Neural cell (in vitro differentiated cells): Measurements from ENCODE around the gene NDUFA12. TPM values are rescaled to one million over a fixed set of nuclear protein-coding genes. Genes with fewer than 3 reads are reported as not detected.
"Not testable (repeated sequence)": the region's sequence is repeated elsewhere in the genome, so short reads cannot be mapped to it uniquely, and the experiment has no call there.

Source experiments
- H2AFZ ChIP-seq: fragments of 200-600, 300-800 bp; sonication (generic), shearing (Covaris generic); 2 replicates; pipeline ENCODE4 v1.6.0; 2014; ENCODE audit warnings: low read depth, mild to moderate bottlenecking, antibody characterized with exemption, low read length, moderate library complexity
- H3F3A ChIP-seq: fragments of 200-600 bp; shearing (Covaris generic); 2 replicates; pipeline ENCODE4 v1.6.1; 2016; ENCODE audit warnings: mild to moderate bottlenecking, moderate library complexity, mixed read lengths, antibody characterized with exemption, low read length; ENCODE audit not compliant: insufficient read depth, poor library complexity, severe bottlenecking
- H3K27ac ChIP-seq: fragments of 200-600, 300-800 bp; sonication (generic), shearing (Covaris generic); 2 replicates; pipeline ENCODE4 v1.5.1; 2014; ENCODE audit warnings: mild to moderate bottlenecking, low read length, moderate library complexity
- H3K27me3 ChIP-seq: fragments of 300-800, 200-600 bp; sonication (generic), shearing (Covaris generic); 2 replicates; pipeline ENCODE4 v1.6.0; 2014; ENCODE audit warnings: mild to moderate bottlenecking, low read depth, low read length, moderate library complexity; ENCODE audit not compliant: insufficient read depth
- H3K36me3 ChIP-seq: fragments of 300-800, 200-600 bp; sonication (generic), shearing (Covaris generic); 2 replicates; pipeline ENCODE4 v1.5.1; 2014; ENCODE audit warnings: mild to moderate bottlenecking, antibody characterized with exemption, low read length, moderate library complexity; ENCODE audit not compliant: insufficient read depth
- H3K4me2 ChIP-seq: fragments of 300-800, 200-600 bp; sonication (generic), shearing (Covaris generic); 2 replicates; pipeline ENCODE4 v1.6.0; 2014; ENCODE audit warnings: mild to moderate bottlenecking, low read length
- H3K4me3 ChIP-seq: fragments of 300-800, 200-600 bp; sonication (generic), shearing (Covaris generic); 2 replicates; pipeline ENCODE4 v1.5.1; 2014; ENCODE audit warnings: mild to moderate bottlenecking, low read length, moderate library complexity
- H3K79me2 ChIP-seq: fragments of 200-600 bp; shearing (Covaris generic); replicated peaks from 2 replicates; pipeline ENCODE4 v1.6.0; 2014; ENCODE audit warnings: mild to moderate bottlenecking, low read length, moderate library complexity; ENCODE audit not compliant: insufficient read depth
- H3K9ac ChIP-seq: fragments of 300-800, 200-600 bp; sonication (generic), shearing (Covaris generic); 2 replicates; pipeline ENCODE4 v1.6.1; 2016; ENCODE audit warnings: mild to moderate bottlenecking, low read length, mixed read lengths
- H3K9me2 ChIP-seq: fragments of 200-600 bp; shearing (Covaris generic); 2 replicates; pipeline ENCODE4 v1.6.1; 2016; ENCODE audit warnings: mild to moderate bottlenecking, low read length, mixed read lengths; ENCODE audit not compliant: insufficient read depth
- H3K9me3 ChIP-seq: fragments of 200-600, 300-800 bp; sonication (generic), shearing (Covaris generic); 2 replicates; pipeline ENCODE4 v1.6.1; 2016; ENCODE audit warnings: mild to moderate bottlenecking, mixed run types, low read length, moderate library complexity, mixed read lengths
- H4K20me1 ChIP-seq: fragments of 200-600 bp; shearing (Covaris generic); 2 replicates; pipeline ENCODE4 v1.6.1; 2016; ENCODE audit warnings: mild to moderate bottlenecking, mixed run types; ENCODE audit not compliant: insufficient read depth
- EP300 ChIP-seq: fragments of 450-650 bp; conservative IDR thresholded peaks from 2 replicates; pipeline ENCODE4 v1.6.1; 2014; ENCODE audit warnings: antibody characterized with exemption, mild to moderate bottlenecking, moderate library complexity; ENCODE audit not compliant: poor library complexity, severe bottlenecking
- EZH2 ChIP-seq: fragments of 200-600, 300-800 bp; shearing (Covaris generic), sonication (generic); IDR thresholded peaks from 2 replicates; pipeline ENCODE4 v1.6.1; 2014; ENCODE audit warnings: antibody characterized with exemption, low read length, borderline replicate concordance, mild to moderate bottlenecking; ENCODE audit not compliant: insufficient read depth, poor library complexity, severe bottlenecking
- MXI1 ChIP-seq: fragments of 450-650 bp; conservative IDR thresholded peaks from 2 replicates; pipeline ENCODE4 v1.6.1; 2014; ENCODE audit warnings: antibody characterized with exemption, mild to moderate bottlenecking; ENCODE audit not compliant: poor library complexity, severe bottlenecking
- POLR2AphosphoS5 ChIP-seq: IDR thresholded peaks from 2 replicates; pipeline ENCODE4 v1.6.1; 2012
- RAD21 ChIP-seq: fragments of 450-650 bp; conservative IDR thresholded peaks from 2 replicates; pipeline ENCODE4 v1.6.1; 2014; ENCODE audit warnings: antibody characterized with exemption, mild to moderate bottlenecking, moderate library complexity
- SMC3 ChIP-seq: fragments of 450-650 bp; conservative IDR thresholded peaks from 2 replicates; pipeline ENCODE4 v1.6.1; 2014; ENCODE audit warnings: antibody characterized with exemption, mild to moderate bottlenecking, moderate library complexity; ENCODE audit not compliant: poor library complexity
- TAF1 ChIP-seq: IDR thresholded peaks from 2 replicates; pipeline ENCODE4 v1.6.1; 2012; ENCODE audit warnings: low read depth
- polyA plus RNA-seq: library from polyadenylated mRNA; depleted of rRNA; stranded (reverse); fragments of >200 nt; gene quantifications from 2 replicates; pipeline ENCODE4 v1.2.3, GENCODE V29; 2014
- TF ChIP-seq, protein P1 (sequence below): IDR thresholded peaks from 2 replicates; pipeline ENCODE4 v1.6.1; 2012; ENCODE audit warnings: borderline replicate concordance
- TF ChIP-seq, protein P2 (sequence below): fragments of 450-650 bp; IDR thresholded peaks from 2 replicates; pipeline ENCODE4 v1.5.1; 2014; ENCODE audit warnings: antibody characterized with exemption, mild to moderate bottlenecking, moderate library complexity; ENCODE audit not compliant: poor library complexity, severe bottlenecking

Gene NDUFA12
- polyA plus RNA-seq, 1 donor from 2014 or later = 357 TPM

DNA sequence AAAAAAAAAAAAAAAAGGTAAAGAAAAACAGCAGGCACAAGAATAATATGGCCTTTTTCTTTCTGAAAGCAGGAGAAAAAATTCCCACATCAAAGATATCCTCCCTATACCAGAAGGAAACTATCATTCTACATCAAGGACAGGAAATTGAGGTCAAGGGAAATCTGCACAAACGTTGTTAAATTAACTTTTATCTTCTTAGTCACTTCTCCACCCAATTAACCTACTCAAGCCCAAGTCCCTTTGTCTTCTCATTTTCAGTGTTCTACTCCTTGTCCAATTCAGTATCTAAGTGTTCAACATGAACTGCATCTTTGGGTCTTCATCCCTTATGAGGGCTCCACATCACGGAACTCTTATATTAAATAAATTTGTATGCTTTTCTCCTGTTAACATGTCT is 15.7 kb downstream of the NDUFA12 start:
- TF ChIP-seq EZH2 (no peak), SMC3 (no peak), RAD21 (no peak)
- Histone ChIP-seq H3K4me2 (no peak overlapping the region), H3K9me3 (no peaks in the 10 kb centered on the region), H3K79me2 (no peaks in the 10 kb centered on the region), H3K27me3 (no peaks in the 10 kb centered on the region), H3F3A (no peaks in the 10 kb centered on the region), H3K27ac (no peak overlapping the region), H2AFZ (no peak overlapping the region), H4K20me1 (no peaks in the 10 kb centered on the region), H3K9me2 (no peaks in the 10 kb centered on the region), H3K36me3 (no peaks in the 10 kb centered on the region), H3K4me3 (no peak overlapping the region), H3K9ac (no peak overlapping the region)

DNA sequence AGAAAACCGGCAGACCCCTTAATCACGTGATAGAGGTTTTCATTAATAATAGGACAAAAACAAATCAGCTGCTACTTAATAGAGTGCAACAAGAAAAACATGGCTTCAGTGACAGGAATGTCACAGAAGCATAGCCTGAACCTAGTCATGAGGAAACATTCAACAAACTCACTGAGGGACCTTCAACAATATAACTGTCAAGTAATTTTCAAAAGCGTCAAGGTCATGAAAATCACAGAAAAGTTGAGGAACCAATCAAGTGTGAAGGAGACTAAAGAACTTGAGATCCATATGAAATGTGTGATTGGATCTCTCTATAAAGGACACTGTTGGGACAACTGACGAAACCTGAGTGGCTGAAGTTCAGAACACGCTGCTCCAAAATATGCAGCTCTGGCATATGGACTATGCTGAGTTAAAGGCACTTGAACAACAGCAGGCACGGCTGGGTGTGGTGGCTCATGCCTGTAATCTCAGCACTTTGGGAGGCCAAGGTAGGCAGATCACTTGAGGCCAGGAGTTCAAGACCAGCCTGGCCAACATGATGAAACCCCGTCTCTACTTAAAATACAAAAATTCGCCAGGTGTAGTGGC is 16.3 kb downstream of the NDUFA12 start:
- H3K36me3 ChIP-seq = no peaks in the 10 kb centered on the region
- no peak overlapping the region for H2AFZ ChIP-seq
- no peaks in the 10 kb centered on the region for H3K9me3 ChIP-seq
- no peak for TF ChIP-seq TAF1
- no peak for TF ChIP-seq MXI1
- TF ChIP-seq RAD21 = no peak
- no peaks in the 10 kb centered on the region for H3K9me2 ChIP-seq
- H3F3A ChIP-seq = no peaks in the 10 kb centered on the region
- H3K27me3 ChIP-seq = no peaks in the 10 kb centered on the region
- H3K9ac ChIP-seq = no peak overlapping the region
- no peak overlapping the region for H3K27ac ChIP-seq
- H3K79me2 ChIP-seq = no peaks in the 10 kb centered on the region
- H3K4me3 ChIP-seq = no peak overlapping the region
- no peak overlapping the region for H3K4me2 ChIP-seq
- no peaks in the 10 kb centered on the region for H4K20me1 ChIP-seq

DNA sequence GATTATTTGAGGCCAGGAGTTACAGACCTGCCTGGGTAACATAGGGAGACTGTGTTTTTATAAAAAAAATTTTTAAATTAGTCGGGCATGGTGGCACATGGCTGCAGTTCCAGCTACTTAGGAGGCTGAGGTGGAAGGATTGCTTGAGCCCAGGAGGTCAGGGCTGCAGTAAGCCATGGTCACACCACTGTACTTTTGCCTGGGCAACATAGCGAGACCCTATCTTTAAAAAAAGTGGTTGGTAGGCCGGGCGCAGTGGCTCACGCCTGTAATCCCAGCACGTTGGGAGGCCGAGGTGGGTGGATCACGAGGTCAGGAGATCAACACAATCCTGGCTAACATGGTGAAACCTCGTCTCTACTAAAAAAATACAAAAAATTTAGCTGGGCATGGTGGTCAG is 18.4 kb downstream of the NDUFA12 start:
- H3K36me3 ChIP-seq, H3K27me3 ChIP-seq, H2AFZ ChIP-seq: not testable (repeated sequence)

DNA sequence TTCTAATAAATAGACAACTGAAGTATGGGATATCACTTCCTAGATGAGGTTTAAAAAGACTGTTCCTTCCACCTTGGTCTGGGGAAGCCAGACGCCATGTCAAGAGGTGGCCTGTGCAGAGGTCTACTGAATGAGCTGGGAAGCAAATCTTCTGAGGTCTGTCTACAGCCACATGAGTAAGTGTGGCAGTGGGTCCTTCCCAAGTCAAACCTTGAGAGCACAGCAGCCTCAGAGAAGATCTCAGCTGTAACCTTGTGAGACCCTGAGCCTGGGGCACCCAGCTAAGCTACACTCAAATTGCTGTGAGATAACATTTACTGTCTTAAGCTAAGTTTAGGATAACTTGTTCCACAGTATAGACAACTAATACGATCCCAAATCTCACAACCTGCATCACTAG is 20.2 kb downstream of the NDUFA12 start:
- no peaks in the 10 kb centered on the region for H3F3A ChIP-seq
- no peak overlapping the region for H3K4me3 ChIP-seq
- no peaks in the 10 kb centered on the region for H4K20me1 ChIP-seq
- H3K9ac ChIP-seq = no peak overlapping the region
- H3K9me2 ChIP-seq = no peaks in the 10 kb centered on the region
- no peak overlapping the region for H2AFZ ChIP-seq
- no peaks in the 10 kb centered on the region for H3K9me3 ChIP-seq
- no peaks in the 10 kb centered on the region for H3K27me3 ChIP-seq
- no peaks in the 10 kb centered on the region for H3K36me3 ChIP-seq
- no peak overlapping the region for H3K4me2 ChIP-seq
- H3K27ac ChIP-seq = no peak overlapping the region
- no peaks in the 10 kb centered on the region for H3K79me2 ChIP-seq
- TF ChIP-seq, protein P1, sequence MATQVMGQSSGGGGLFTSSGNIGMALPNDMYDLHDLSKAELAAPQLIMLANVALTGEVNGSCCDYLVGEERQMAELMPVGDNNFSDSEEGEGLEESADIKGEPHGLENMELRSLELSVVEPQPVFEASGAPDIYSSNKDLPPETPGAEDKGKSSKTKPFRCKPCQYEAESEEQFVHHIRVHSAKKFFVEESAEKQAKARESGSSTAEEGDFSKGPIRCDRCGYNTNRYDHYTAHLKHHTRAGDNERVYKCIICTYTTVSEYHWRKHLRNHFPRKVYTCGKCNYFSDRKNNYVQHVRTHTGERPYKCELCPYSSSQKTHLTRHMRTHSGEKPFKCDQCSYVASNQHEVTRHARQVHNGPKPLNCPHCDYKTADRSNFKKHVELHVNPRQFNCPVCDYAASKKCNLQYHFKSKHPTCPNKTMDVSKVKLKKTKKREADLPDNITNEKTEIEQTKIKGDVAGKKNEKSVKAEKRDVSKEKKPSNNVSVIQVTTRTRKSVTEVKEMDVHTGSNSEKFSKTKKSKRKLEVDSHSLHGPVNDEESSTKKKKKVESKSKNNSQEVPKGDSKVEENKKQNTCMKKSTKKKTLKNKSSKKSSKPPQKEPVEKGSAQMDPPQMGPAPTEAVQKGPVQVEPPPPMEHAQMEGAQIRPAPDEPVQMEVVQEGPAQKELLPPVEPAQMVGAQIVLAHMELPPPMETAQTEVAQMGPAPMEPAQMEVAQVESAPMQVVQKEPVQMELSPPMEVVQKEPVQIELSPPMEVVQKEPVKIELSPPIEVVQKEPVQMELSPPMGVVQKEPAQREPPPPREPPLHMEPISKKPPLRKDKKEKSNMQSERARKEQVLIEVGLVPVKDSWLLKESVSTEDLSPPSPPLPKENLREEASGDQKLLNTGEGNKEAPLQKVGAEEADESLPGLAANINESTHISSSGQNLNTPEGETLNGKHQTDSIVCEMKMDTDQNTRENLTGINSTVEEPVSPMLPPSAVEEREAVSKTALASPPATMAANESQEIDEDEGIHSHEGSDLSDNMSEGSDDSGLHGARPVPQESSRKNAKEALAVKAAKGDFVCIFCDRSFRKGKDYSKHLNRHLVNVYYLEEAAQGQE = no peak
- TF ChIP-seq, protein P2, sequence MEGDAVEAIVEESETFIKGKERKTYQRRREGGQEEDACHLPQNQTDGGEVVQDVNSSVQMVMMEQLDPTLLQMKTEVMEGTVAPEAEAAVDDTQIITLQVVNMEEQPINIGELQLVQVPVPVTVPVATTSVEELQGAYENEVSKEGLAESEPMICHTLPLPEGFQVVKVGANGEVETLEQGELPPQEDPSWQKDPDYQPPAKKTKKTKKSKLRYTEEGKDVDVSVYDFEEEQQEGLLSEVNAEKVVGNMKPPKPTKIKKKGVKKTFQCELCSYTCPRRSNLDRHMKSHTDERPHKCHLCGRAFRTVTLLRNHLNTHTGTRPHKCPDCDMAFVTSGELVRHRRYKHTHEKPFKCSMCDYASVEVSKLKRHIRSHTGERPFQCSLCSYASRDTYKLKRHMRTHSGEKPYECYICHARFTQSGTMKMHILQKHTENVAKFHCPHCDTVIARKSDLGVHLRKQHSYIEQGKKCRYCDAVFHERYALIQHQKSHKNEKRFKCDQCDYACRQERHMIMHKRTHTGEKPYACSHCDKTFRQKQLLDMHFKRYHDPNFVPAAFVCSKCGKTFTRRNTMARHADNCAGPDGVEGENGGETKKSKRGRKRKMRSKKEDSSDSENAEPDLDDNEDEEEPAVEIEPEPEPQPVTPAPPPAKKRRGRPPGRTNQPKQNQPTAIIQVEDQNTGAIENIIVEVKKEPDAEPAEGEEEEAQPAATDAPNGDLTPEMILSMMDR = no peak
- TF ChIP-seq EZH2 (no peak), EP300 (no peak), TAF1 (no peak), SMC3 (no peak), MXI1 (no peak), POLR2AphosphoS5 (no peak), RAD21 (no peak)

More for the DNA sequence above, 18.4 kb downstream of the NDUFA12 start:
- not testable (repeated sequence) for H3K27ac ChIP-seq, H3K9ac ChIP-seq, H3K4me2 ChIP-seq, H3K4me3 ChIP-seq, H3K9me2 ChIP-seq, H3F3A ChIP-seq, H4K20me1 ChIP-seq, H3K9me3 ChIP-seq, H3K79me2 ChIP-seq
